ENCODE measurements around the gene RAB40B.

The RAB40B gene

GRCh38 chr17:82690786-82691489 lies 7.6 kb downstream of the RAB40B start:
- ATAC-seq (ENCODE audit: low read depth) (no peak), DNase-seq (ENCODE audit: low spot score in 2 of 2) (no peak)
- Mint-ChIP-seq H3K4me1 (peaks cover 3% of the 10 kb centered on the region), H3K27me3 (peaks cover 5% of the 10 kb centered on the region), H3K36me3 (peaks cover 19% of the 10 kb centered on the region), H3K4me3 (no peak overlapping the region), H3K27ac (no peak overlapping the region), H3K9me3 (peaks cover 6% of the 10 kb centered on the region)

DNA sequence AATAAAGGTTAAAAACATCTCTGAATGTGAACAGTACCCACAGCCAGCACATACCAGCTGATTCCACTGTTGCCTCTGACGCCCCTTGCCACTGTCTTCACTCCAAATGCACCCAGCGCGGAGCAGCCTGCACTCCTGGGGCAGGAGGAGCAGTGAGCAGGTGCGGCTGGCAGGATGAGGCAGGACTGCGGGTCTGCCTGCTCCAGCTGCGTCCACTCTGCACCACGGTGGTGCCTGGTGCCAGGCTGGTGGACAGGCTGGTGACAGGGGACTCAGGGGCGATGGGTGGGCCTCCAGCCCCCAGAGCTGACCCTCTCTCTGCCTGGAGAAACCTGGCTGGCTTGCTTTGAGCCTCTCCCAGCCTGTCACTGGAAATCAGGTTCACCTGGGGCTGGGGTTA lies 9.4 kb downstream of the RAB40B start:
- H3K27ac Mint-ChIP-seq = no peak overlapping the region
- peaks cover 12% of the 10 kb centered on the region for H3K36me3 Mint-ChIP-seq
- DNase-seq (ENCODE audit: low spot score in 2 of 2) (no peak), ATAC-seq (ENCODE audit: low read depth) (no peak)
- peaks cover 3% of the 10 kb centered on the region for H3K4me1 Mint-ChIP-seq
- no peaks in the 10 kb centered on the region for H3K9me3 Mint-ChIP-seq
- no peak overlapping the region for H3K4me3 Mint-ChIP-seq
- peaks cover 3% of the 10 kb centered on the region for H3K27me3 Mint-ChIP-seq

GRCh38 chr17:82687871-82688270 lies 10.6 kb downstream of the RAB40B start:
- Mint-ChIP-seq H3K36me3 (peaks cover 12% of the 10 kb centered on the region), H3K4me3 (no peak overlapping the region), H3K9me3 (no peaks in the 10 kb centered on the region), H3K27me3 (peaks cover 3% of the 10 kb centered on the region), H3K4me1 (peaks cover 3% of the 10 kb centered on the region), H3K27ac (no peak overlapping the region)
- DNase-seq (ENCODE audit: low spot score in 2 of 2) (no peak), ATAC-seq (ENCODE audit: low read depth) (no peak)

- H3K4me3 Mint-ChIP-seq = no peak overlapping the region
- no peak for ATAC-seq (ENCODE audit: low read depth)
- peaks cover 3% of the 10 kb centered on the region for H3K27me3 Mint-ChIP-seq
- no peaks in the 10 kb centered on the region for H3K9me3 Mint-ChIP-seq
- H3K27ac Mint-ChIP-seq = no peak overlapping the region
- H3K36me3 Mint-ChIP-seq = peaks cover 12% of the 10 kb centered on the region
- peaks cover 3% of the 10 kb centered on the region for H3K4me1 Mint-ChIP-seq
- DNase-seq (ENCODE audit: low spot score in 2 of 2) = no peak
Measured at GRCh38 chr17:82687375-82687861, 11.1 kb downstream of the RAB40B start.

- no peak for ATAC-seq (ENCODE audit: low read depth)
- no peak overlapping the region for H3K27ac Mint-ChIP-seq
- no peak for DNase-seq (ENCODE audit: low spot score in 2 of 2)
- peaks cover 3% of the 10 kb centered on the region for H3K4me1 Mint-ChIP-seq
- H3K4me3 Mint-ChIP-seq = no peak overlapping the region
- peaks cover 4% of the 10 kb centered on the region for H3K9me3 Mint-ChIP-seq
- peaks cover 15% of the 10 kb centered on the region for H3K36me3 Mint-ChIP-seq
- peaks cover 3% of the 10 kb centered on the region for H3K27me3 Mint-ChIP-seq
Measured at GRCh38 chr17:82686366-82687324, 11.9 kb downstream of the RAB40B start.

DNA sequence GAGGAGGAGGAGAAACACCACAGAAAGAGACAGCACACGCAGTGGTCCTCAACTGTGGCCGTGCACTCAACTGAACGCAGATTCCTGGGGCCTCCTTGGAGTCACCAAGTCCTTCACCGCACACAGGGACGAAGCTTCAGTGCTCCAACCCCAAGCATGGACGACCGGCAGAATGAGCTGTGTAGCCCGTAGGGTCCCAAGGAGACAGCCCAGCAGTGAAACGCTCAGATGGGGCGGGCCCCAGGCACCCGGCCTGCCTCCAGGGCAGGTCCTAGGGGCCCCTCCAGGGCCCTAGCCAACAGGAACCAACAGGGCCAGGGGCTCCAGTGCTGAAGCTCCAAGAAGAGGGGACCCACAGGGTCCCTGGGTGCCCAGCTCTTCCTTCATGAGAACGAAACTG lies 13.2 kb downstream of the RAB40B start:
- no peak overlapping the region for H3K4me3 Mint-ChIP-seq

GRCh38 chr17:82684228-82684841 lies 14.2 kb downstream of the RAB40B start:
- H3K27ac Mint-ChIP-seq = no peak overlapping the region
- peaks cover 5% of the 10 kb centered on the region for H3K36me3 Mint-ChIP-seq
- H3K9me3 Mint-ChIP-seq = peaks cover 4% of the 10 kb centered on the region
- DNase-seq (ENCODE audit: low spot score in 2 of 2) (no peak), ATAC-seq (ENCODE audit: low read depth) (no peak)
- H3K27me3 Mint-ChIP-seq = no peaks in the 10 kb centered on the region
- no peaks in the 10 kb centered on the region for H3K4me1 Mint-ChIP-seq
- H3K4me3 Mint-ChIP-seq = no peak overlapping the region

More for the DNA sequence above, 13.2 kb downstream of the RAB40B start:
- Mint-ChIP-seq H3K27me3 (peaks cover 3% of the 10 kb centered on the region), H3K9me3 (peaks cover 4% of the 10 kb centered on the region), H3K27ac (no peak overlapping the region), H3K4me1 (peaks cover 3% of the 10 kb centered on the region), H3K36me3 (peaks cover 9% of the 10 kb centered on the region)
- ATAC-seq (ENCODE audit: low read depth) (no peak), DNase-seq (ENCODE audit: low spot score in 2 of 2) (no peak)

DNA sequence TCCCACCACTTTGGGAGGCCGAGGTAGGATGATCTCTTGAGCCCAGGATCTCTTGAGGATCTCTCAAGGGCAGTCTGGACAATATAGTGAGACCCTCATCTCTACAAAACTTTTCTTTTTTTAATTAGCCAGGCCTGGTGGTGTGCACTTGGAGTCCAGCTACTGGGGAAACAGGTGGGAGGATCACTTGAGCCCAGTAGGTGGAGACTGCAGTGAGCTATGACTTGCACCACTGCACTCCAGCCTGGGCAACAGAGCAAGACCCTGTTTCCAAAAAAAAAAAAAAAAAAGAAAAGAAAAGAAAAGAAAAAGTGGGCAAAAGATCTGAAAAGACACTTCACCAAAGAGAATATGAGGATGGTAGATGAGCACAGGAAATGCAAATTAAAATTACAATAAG lies 15.0 kb downstream of the RAB40B start:
- Mint-ChIP-seq H3K4me1 (no peaks in the 10 kb centered on the region), H3K4me3 (no peak overlapping the region), H3K9me3 (peaks cover 4% of the 10 kb centered on the region), H3K27me3 (no peaks in the 10 kb centered on the region), H3K36me3 (peaks cover 5% of the 10 kb centered on the region), H3K27ac (no peak overlapping the region)
- DNase-seq (ENCODE audit: low spot score in 2 of 2) (no peak), ATAC-seq (ENCODE audit: low read depth) (no peak)

DNA sequence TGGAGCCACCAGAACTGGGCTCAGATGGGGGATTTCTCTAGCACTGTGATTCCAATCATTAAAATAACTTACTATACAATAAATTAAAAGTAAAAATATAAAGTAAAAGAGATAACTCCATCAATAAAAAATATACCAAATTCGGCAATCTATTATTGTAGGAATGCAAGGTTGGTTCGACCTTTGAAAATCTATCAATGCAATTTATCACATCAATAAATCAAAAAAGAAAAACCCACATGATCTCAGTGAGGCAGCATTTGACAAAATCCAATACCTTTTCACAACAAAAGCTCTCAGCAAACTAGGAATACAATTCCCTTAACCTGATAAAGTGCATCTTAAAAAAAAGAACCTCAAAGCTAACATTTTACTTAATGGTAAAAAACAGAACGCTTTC lies 17.0 kb downstream of the RAB40B start:
- Mint-ChIP-seq H3K27me3 (peaks cover 3% of the 10 kb centered on the region), H3K9me3 (peaks cover 4% of the 10 kb centered on the region), H3K4me3 (no peak overlapping the region), H3K36me3 (peaks cover 5% of the 10 kb centered on the region), H3K4me1 (no peaks in the 10 kb centered on the region), H3K27ac (no peak overlapping the region)
- no peak for ATAC-seq (ENCODE audit: low read depth)
- no peak for DNase-seq (ENCODE audit: low spot score in 2 of 2)

DNA sequence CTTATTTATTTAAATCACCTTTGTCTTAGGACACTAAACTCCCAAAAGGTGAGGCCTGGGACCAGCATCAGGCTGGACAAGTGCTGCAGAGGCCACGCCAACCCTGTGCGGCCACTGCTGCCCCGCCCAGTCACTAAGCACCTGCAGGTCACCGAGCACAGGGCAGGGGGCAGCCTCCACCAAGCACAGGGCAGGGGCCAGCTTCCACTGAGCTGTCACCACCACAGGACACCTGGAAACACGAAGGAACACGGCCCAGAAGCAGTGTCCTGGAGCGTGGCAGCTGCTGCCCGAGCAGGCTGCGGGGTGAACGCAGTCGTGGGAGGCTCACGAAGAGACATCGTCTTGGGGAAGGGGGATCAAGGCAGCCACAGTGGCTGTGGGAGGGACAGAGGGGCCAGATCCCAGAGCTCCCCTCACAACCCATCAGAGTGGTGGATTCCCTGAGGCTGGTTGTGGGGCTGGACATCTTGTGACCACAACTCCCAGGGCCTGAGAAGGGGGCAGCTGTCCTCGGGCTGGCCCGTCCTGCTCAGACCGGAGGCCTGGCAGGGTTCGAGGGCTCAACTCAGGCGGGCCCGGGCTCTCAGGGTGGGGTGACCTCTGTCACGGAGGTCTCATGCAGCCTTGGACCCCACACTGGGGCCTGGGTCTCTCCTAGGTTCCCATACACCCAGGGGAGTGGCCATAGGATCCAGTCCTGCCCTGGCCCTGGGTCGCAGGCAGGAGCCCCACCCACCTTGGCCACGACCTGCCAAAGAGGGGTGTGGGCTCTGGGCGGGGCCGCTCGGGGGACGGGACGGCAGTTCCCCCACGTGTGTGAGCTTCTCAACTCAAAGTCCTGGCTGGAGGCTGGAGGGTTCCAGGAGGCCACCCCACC lies 18.7 kb downstream of the RAB40B start:
- H3K27me3 Mint-ChIP-seq = peaks cover 10% of the 10 kb centered on the region
- DNase-seq (ENCODE audit: low spot score in 2 of 2) (no peak), ATAC-seq (ENCODE audit: low read depth) (no peak)
- no peak overlapping the region for H3K4me3 Mint-ChIP-seq
- H3K27ac Mint-ChIP-seq = no peak overlapping the region
- H3K4me1 Mint-ChIP-seq = no peaks in the 10 kb centered on the region
- H3K36me3 Mint-ChIP-seq = peaks cover 5% of the 10 kb centered on the region
- H3K9me3 Mint-ChIP-seq = peaks cover 4% of the 10 kb centered on the region

GRCh38 chr17:82678265-82678891 lies 20.1 kb downstream of the RAB40B start:
- H3K27me3 Mint-ChIP-seq = peaks cover 10% of the 10 kb centered on the region
- no peak for DNase-seq (ENCODE audit: low spot score in 2 of 2)
- H3K9me3 Mint-ChIP-seq = peaks cover 4% of the 10 kb centered on the region
- H3K4me1 Mint-ChIP-seq = no peaks in the 10 kb centered on the region
- H3K36me3 Mint-ChIP-seq = peaks cover 3% of the 10 kb centered on the region
- no peak overlapping the region for H3K27ac Mint-ChIP-seq
- no peak overlapping the region for H3K4me3 Mint-ChIP-seq
- no peak for ATAC-seq (ENCODE audit: low read depth)

GRCh38 chr17:82677353-82677925 lies 21.1 kb downstream of the RAB40B start:
- DNase-seq (ENCODE audit: low spot score in 2 of 2) (no peak), ATAC-seq (ENCODE audit: low read depth) (no peak)
- Mint-ChIP-seq H3K4me3 (no peak overlapping the region), H3K4me1 (no peaks in the 10 kb centered on the region), H3K27ac (no peak overlapping the region), H3K27me3 (peaks cover 10% of the 10 kb centered on the region), H3K36me3 (peaks cover 3% of the 10 kb centered on the region), H3K9me3 (peaks cover 4% of the 10 kb centered on the region)
